ENCODE data around the gene STX19. TPM values are rescaled to one million over a fixed set of nuclear protein-coding genes. Genes with fewer than 3 reads are reported as not detected.

Gene STX19
- total and polyA plus RNA-seq, 2 experiments from 2014 or later: 0.29 TPM; not detected in 1

- H3K79me2 ChIP-seq (replicated peaks; ENCODE audit: insufficient read depth): peaks cover 46% of the 10 kb centered on the region
- ATAC-seq: no peak
Measured at GRCh38 chr3:93984618-93985017, 43.8 kb downstream of the STX19 start.

More at GRCh38 chr3:93984618-93985017, 43.8 kb downstream of the STX19 start:
- H3K9me3 Mint-ChIP-seq: no peaks in the 10 kb centered on the region; the same call in 2 of the 3 replicates
- Histone ChIP-seq H3K9me2 (ENCODE audit: insufficient read depth) (no peaks in the 10 kb centered on the region), H3K4me1 (ENCODE audit: insufficient read depth) (peaks cover 13% of the 10 kb centered on the region), H3F3A (replicated peaks; ENCODE audit: low read depth) (no peaks in the 10 kb centered on the region), H3K27me3 (ENCODE audit: insufficient read depth) (no peaks in the 10 kb centered on the region), H3K36me3 (ENCODE audit: insufficient read depth) (no peaks in the 10 kb centered on the region), H4K20me1 (replicated peaks; ENCODE audit: insufficient read depth) (peaks cover 11% of the 10 kb centered on the region; the same call in 1 of the 2 replicates), H3K4me3 (no peak overlapping the region), H2AFZ (no peak overlapping the region), H3K4me2 (no peak overlapping the region), H3K27ac (ENCODE audit: low read depth) (no peak overlapping the region)
- H3K4me3 Mint-ChIP-seq: no peak overlapping the region
- no peak for TF ChIP-seq STAT1 (IDR thresholded peaks at IDR 0.05; ENCODE audit: unreplicated experiment)
- no peak for TF ChIP-seq ZNF331 (CRISPR knock-in tag; IDR thresholded peaks at IDR 0.05; ENCODE audit: low read depth)
- TF ChIP-seq POLR2AphosphoS5 (IDR thresholded peaks at IDR 0.05; ENCODE audit: low read depth): no peak
- TF ChIP-seq NANOG (IDR thresholded peaks at IDR 0.05; ENCODE audit: borderline replicate concordance): no peak
- no peak for TF ChIP-seq EZH2 (IDR thresholded peaks at IDR 0.05; ENCODE audit: low read depth, unreplicated experiment)
- no peak for TF ChIP-seq ZNF114 (CRISPR knock-in tag; IDR thresholded peaks at IDR 0.05)
- no peak for TF ChIP-seq JUNB (IDR thresholded peaks at IDR 0.05; ENCODE audit: unreplicated experiment)
- no peak for TF ChIP-seq ZNF462 (CRISPR knock-in tag; IDR thresholded peaks at IDR 0.05)
- no peak for TF ChIP-seq CTCF (conservative IDR thresholded peaks at IDR 0.05; ENCODE audit: low read depth in 2 of 2)
- TF ChIP-seq REST (IDR thresholded peaks at IDR 0.05; ENCODE audit: unreplicated experiment): no peak
- no peak for TF ChIP-seq CREB1 (CRISPR knock-in tag; IDR thresholded peaks at IDR 0.05; ENCODE audit: low read depth)
- no peak for TF ChIP-seq ETS1 (IDR thresholded peaks at IDR 0.05)
- DNase-seq (ENCODE audit: low spot score): no peak
- H3K27ac Mint-ChIP-seq: no peak overlapping the region
- H3K36me3 Mint-ChIP-seq (ENCODE audit: low read depth): no peaks in the 10 kb centered on the region; the same call in 2 of the 3 replicates
- H3K4me1 Mint-ChIP-seq: peaks cover 9% of the 10 kb centered on the region
- H3K27me3 Mint-ChIP-seq (ENCODE audit: insufficient read depth, low read depth, poor library complexity): peaks cover 5% of the 10 kb centered on the region
